Measurements from ENCODE around the gene TNRC6A. TPM values are rescaled to one million over a fixed set of nuclear protein-coding genes. Genes with fewer than 3 reads are reported as not detected.

TNRC6A gene
- total and polyA plus RNA-seq, 2 of the 13 experiments (the other 11 are each of a cell fraction or from before 2014, with no cell fraction given) = 30.9 to 43.6 TPM

GRCh38 chr16:24773771-24774427 is 44.4 kb downstream of the TNRC6A start:
- in situ Hi-C loops (cut with HindIII; ENCODE audit: extremely low pct_ligation_motif_present, low pct_unique_long_range_greater_than_20kb) = no loop called here
- peaks cover 63% of the 10 kb centered on the region for H3K79me2 ChIP-seq (ENCODE audit: insufficient read depth, low read length)
- intact Hi-C loops (cut with micrococcal nuclease; ENCODE audit: unreplicated experiment) = no loop called here
- no peak overlapping the region for H3K4me2 ChIP-seq (ENCODE audit: low read depth, low read length)
- ChIA-PET POLR2A (no interaction called here), CTCF (ENCODE audit: low intra/inter-chr PET ratio, low total read pairs) (no interaction called here)
- FAIRE-seq (no peak), ATAC-seq (no peak), DNase-seq (ENCODE audit: low spot score) (no peak)
- peaks cover 12% of the 10 kb centered on the region for H3K4me1 ChIP-seq (ENCODE audit: insufficient read depth, low read length)
- 97% methylated on average over 4 of the region's 4 CpGs for WGBS (ENCODE audit: low lambda C conversion rate)
- H4K20me1 ChIP-seq (ENCODE audit: insufficient read depth, low read length) = peaks cover 44% of the 10 kb centered on the region; the same call in 1 of the 2 replicates
- H3K27me3 ChIP-seq (ENCODE audit: control insufficient read depth in 1 of 2, insufficient read depth in 2 of 2, low read length in 2 of 2) = no peaks in the 10 kb centered on the region
- H3K9me3 ChIP-seq (ENCODE audit: low read length) = no peaks in the 10 kb centered on the region
- no peak overlapping the region for H2AFZ ChIP-seq (ENCODE audit: low read length)
- BruUV-seq (replicated peaks) = no TSS peak
- H3K27ac ChIP-seq (ENCODE audit: extremely low read length, insufficient read depth, low read length) = no peak overlapping the region
- TF ChIP-seq NPAS2 (CRISPR knock-in tag; IDR thresholded peaks at IDR 0.05; ENCODE audit: borderline replicate concordance) = no peak
- no peak for TF ChIP-seq RBM22 (optimal IDR thresholded peaks at IDR 0.05; ENCODE audit: low read length)
- H3K9ac ChIP-seq (ENCODE audit: insufficient read depth, low read depth, low read length) = no peak overlapping the region
- H3K36me3 ChIP-seq (replicated peaks in 1 of 2; ENCODE audit: control insufficient read depth in 1 of 2, insufficient read depth in 2 of 2, low read length in 2 of 2) = peaks cover 29 to 49% of the 10 kb centered on the region in 2 experiments
- H3K4me3 ChIP-seq (replicated peaks in 1 of 3; ENCODE audit: insufficient read depth in 1 of 3, low read depth in 2 of 3, low read length in 3 of 3) = no peak overlapping the region

- no peak overlapping the region for H3K27ac ChIP-seq (ENCODE audit: extremely low read length, insufficient read depth, low read length)
- intact Hi-C loops (cut with micrococcal nuclease; ENCODE audit: unreplicated experiment) = no loop called here
- no peak overlapping the region for H3K4me2 ChIP-seq (ENCODE audit: low read depth, low read length)
- no peak overlapping the region for H3K9ac ChIP-seq (ENCODE audit: insufficient read depth, low read depth, low read length)
- H3K4me1 ChIP-seq (ENCODE audit: insufficient read depth, low read length) = peaks cover 12% of the 10 kb centered on the region
- H3K36me3 ChIP-seq (replicated peaks in 1 of 2; ENCODE audit: control insufficient read depth in 1 of 2, insufficient read depth in 2 of 2, low read length in 2 of 2) = peaks cover 32 to 55% of the 10 kb centered on the region in 2 experiments
- no peak for DNase-seq (ENCODE audit: low spot score)
- ATAC-seq = no peak
- ChIA-PET CTCF (ENCODE audit: low intra/inter-chr PET ratio, low total read pairs) (no interaction called here), POLR2A (no interaction called here)
- no peaks in the 10 kb centered on the region for H3K9me3 ChIP-seq (ENCODE audit: low read length)
- TF ChIP-seq MAFG (CRISPR knock-in tag; IDR thresholded peaks at IDR 0.05) = 0 out of 2 replicates have a peak, but pooled peaks have one; percentile 24
- no peak for TF ChIP-seq NR2F1 (CRISPR knock-in tag; IDR thresholded peaks at IDR 0.05)
- TF ChIP-seq ZNF333 (CRISPR knock-in tag; IDR thresholded peaks at IDR 0.05; ENCODE audit: borderline replicate concordance) = no peak
- TF ChIP-seq MAFF (IDR thresholded peaks at IDR 0.05; ENCODE audit: low read depth, low read length) = peak; percentile 99
- no peak for TF ChIP-seq KAT8 (CRISPR knock-in tag; IDR thresholded peaks at IDR 0.05)
- peak; percentile 99 to 100 for TF ChIP-seq MAFK (conservative IDR thresholded peaks at IDR 0.05 in 1 of 2, IDR thresholded peaks at IDR 0.05 in 1 of 2; ENCODE audit: low read length in 2 of 2)
- no peak overlapping the region for H2AFZ ChIP-seq (ENCODE audit: low read length)
- WGBS (ENCODE audit: low lambda C conversion rate) = 93% methylated on average over 1 of the region's 1 CpG
- no peak overlapping the region for H3K4me3 ChIP-seq (replicated peaks in 1 of 3; ENCODE audit: insufficient read depth in 1 of 3, low read depth in 2 of 3, low read length in 3 of 3)
- H3K27me3 ChIP-seq (ENCODE audit: control insufficient read depth in 1 of 2, insufficient read depth in 2 of 2, low read length in 2 of 2) = no peaks in the 10 kb centered on the region
- peaks cover 40% of the 10 kb centered on the region; the same call in 1 of the 2 replicates for H4K20me1 ChIP-seq (ENCODE audit: insufficient read depth, low read length)
- H3K79me2 ChIP-seq (ENCODE audit: insufficient read depth, low read length) = peaks cover 61% of the 10 kb centered on the region
- FAIRE-seq = no peak
- no TSS peak for BruUV-seq (replicated peaks)
- in situ Hi-C loops (cut with HindIII; ENCODE audit: extremely low pct_ligation_motif_present, low pct_unique_long_range_greater_than_20kb) = no loop called here
Measured at GRCh38 chr16:24774510-24774909, 45.1 kb downstream of the TNRC6A start.
